ENCODE data around the gene OR2T11.
"Not testable (repeated sequence)": the region's sequence is repeated elsewhere in the genome, so short reads cannot be mapped to it uniquely, and the experiment has no call there.

- TF ChIP-seq SPI1, POLR2A, POLR2AphosphoS5 (IDR thresholded peaks at IDR 0.05; ENCODE audit: low read depth, low read length): not testable (repeated sequence)
Observed at GRCh38 chr1:248641583-248641982, 6.7 kb upstream of the OR2T11 start.
